GM19099 (cell line): Measurements from ENCODE around the gene PPP6R2.

ENCODE experiments used
- POLR2A ChIP-seq: IDR thresholded peaks from 3 replicates; pipeline ENCODE4 v1.6.1; 2011; ENCODE audit warnings: low read depth; ENCODE audit not compliant: insufficient read length; ENCODE audit errors: extremely low read depth

Gene PPP6R2

GRCh38 chr22:50422961-50423815 lies 80.1 kb downstream of the PPP6R2 start:
- no peak for TF ChIP-seq POLR2A

DNA sequence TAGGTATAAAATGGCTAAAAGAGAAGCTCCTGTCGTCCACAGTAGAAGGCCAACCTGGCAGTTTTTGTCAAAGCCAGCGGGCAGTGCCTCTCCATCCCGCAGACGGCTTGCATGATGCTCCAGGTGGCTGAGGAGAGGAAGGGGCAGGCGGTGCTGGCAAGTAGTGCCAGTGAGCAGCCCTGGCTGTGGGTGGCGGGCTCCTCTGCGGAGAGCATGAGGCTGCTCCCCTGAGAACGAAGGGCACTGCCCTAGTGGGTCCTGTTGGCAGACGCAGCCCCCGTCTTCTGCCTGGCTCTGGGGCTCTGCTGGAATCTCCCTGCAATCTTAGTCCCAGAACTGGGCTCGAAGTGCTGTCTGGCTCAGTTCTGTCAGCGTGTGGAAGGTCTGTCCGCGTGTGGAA lies 80.8 kb downstream of the PPP6R2 start:
- no peak for TF ChIP-seq POLR2A

- no peak for TF ChIP-seq POLR2A
Observed at GRCh38 chr22:50425179-50425916, 82.2 kb downstream of the PPP6R2 start.

DNA sequence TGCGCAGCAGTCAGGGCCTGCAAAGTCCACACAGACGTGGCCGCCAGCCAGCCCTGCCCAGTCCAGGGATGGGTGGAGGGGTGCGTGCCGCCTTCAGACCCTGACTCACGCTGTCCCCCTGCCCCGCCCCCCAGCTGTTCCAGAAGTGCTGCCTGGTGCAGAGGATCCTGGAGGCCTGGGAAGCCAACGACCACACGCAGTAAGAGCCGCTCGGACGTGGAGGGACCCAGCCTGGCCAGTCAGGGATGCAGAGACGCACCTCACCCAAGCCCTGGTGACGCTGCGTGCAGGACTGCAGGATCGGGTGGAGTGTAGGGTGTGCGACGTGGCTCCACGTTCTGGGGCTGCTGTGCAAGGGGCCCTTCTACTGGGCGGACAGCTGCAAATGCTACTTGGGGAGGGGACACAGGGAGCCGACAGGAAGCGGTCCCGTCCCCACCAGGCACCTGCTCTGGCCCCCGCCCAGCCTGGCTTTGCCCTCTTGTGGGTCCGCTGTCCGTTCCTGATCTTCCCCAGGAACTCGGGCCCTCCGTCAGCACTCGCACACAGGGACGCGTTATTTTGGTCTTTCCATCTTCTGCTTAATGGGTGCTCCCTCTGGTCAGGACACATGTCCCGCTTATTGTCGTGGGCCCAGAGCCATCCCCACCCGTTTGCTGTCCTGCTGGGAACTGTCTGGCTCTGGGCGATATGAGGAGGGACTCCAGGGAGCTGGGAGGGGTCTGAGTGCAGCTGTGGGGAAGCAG lies 89.2 kb downstream of the PPP6R2 start:
- TF ChIP-seq POLR2A, result no peak

- no peak for TF ChIP-seq POLR2A
Observed at GRCh38 chr22:50434849-50435248, 91.7 kb downstream of the PPP6R2 start.

DNA sequence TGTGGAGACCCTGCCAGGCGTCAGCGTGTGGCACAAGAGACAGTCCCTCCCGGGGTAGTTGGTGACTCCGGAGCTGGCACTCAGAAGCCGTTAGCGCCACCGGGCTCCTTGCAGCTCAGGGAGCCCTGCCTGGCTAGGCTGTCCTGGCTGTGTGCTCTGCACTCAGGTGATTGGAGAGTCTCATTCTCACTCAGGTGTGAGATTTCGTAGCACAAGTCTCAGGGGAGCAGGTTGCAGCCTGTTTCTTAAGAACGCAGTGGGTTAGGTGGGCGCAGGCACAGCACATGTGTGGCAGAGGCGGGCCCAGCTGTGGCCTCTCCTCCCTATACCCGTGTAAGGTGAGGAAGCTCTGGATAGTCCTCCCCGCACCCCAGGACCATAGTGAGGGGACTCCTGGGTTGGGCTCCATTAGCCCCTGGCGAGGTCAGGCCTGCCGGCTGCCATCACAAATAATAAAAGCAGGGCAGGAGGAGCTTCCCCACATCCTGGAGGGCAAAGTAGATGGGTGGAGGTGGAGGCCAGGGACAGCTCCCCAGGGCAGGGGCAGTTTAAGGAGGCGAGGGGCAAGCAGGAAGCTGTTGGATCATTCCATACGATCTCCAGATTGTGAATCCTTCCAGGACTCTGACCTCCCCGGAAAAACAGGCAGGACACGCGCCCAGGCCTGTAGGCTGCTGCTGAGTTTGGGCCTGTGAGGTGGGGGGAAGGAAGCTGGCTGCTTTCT lies 92.3 kb downstream of the PPP6R2 start:
- TF ChIP-seq POLR2A, result no peak

GRCh38 chr22:50436015-50436830 lies 93.1 kb downstream of the PPP6R2 start:
- no peak for TF ChIP-seq POLR2A

DNA sequence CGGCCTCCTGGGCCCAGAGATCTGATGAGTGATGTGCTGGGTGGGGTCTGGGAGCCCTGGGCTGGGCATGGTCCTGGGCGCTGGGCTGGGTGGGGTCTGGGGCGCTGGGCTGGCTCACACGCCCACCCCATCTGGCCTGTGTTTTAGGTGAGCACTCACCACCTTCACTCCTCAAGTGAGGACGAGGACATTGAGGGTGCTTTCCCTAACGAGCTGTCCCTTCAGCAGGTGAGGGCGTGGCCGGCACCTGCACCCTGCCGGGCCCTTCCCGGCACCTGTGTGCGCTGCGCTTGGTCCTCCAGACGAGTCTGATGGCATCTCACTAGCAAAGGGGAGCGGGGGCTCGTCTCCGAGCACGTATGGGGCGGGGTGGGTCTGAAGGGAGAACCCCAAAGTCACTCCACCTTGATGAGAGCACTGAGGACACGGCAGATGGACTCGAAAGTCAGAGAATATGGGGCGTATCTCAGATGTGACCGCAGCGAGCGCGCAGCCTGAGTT lies 93.8 kb downstream of the PPP6R2 start:
- TF ChIP-seq POLR2A, result no peak

DNA sequence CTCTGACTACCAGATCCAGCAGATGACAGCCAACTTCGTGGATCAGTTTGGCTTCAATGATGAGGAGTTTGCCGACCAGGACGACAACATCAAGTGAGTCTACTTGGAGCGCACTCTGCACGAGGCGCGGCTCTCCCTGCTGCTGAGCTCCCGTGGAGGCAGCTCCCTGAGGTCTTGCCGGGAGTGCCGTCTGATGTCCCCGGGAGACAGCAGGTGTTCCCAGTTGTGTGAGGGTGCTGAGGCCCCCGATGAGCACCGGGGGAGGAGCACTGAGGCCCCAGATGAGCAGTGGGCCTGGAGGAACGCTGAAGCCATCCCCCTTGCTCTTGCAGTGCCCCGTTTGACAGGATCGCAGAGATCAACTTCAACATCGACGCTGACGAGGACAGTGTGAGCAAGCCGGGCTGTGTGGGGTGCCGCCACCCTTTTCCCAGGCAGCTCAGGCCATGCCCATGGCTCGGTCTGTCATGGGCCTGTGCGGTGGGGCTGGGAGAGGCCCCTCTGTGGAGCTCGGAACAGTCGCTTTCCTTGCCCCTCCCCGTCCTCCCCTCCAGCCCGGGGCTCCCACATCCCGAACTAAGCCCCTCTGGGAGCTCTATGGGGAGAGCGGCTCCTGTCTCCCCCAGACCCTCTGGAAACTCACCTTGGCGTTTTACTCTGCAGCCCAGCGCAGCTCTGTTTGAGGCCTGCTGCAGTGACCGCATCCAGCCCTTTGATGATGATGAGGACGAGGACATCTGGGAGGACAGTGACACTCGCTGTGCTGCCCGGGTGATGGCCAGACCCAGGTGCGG lies 94.6 kb downstream of the PPP6R2 start:
- no peak for TF ChIP-seq POLR2A

DNA sequence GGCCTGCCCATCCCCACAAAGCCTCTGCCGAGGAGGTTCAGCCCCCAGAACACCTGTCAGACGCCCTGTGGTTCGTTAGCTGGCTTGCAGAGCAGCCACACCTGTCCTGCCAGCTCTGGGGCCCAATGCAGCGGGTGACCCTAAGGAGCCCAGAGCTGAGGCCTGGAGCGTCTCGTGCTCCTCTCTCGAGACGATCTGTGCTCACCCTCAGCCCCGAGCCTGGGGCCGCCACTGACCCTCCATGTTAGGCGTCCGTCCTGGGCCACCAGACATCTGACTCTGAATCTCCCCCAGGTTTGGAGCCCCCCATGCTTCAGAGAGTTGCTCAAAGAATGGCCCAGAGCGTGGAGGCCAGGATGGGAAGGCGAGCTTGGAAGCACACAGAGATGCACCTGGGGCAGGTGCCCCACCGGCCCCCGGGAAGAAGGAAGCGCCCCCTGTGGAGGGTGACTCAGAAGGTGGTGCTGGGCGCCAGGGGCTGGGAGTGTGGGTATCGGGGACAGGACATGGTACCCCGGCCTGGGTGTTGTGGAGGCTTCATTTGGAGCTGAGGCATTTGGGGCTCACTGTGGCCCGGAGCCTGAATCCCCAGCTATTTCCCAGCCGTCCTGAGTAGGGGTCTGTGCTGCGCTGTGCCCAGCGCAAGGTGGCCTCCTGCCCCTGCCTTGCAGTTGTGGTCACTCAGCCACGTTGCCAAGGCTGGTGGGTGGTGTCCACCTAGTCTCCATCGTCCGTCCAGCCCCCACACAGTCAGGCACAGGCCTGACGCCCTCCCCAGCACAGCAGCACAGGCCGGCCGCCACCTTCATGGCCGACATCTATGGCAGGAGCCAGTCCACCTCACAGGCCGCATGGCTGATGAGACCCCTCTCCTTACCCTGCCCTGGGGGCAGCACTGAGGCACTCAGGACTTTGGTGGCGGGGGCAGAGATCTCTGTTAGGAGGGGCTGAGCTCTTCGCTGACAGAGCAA lies 95.5 kb downstream of the PPP6R2 start:
- TF ChIP-seq POLR2A, result no peak

DNA sequence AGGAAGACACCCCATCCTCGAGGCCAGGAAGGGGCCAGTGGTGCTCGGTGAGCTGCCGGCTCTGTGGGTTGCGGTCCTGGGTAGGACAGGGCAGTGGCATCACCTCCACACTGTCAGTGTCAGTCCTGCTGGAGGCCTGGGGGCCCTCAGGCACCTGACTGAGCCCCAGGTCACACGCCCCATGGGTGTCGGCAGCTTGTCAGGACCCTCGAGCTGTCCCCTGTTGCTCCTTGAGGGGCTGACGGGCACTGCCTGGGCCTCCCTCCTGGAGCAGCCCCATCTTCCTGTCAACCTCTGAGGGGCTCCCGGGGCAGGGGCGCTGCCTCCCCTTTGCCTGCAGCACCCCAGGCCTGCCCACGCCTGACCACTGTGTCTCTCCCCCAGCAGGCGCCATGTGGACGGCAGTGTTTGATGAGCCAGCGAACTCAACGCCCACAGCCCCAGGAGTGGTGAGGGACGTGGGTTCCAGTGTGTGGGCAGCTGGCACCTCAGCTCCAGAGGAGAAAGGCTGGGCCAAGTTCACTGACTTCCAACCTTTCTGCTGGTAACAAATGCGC lies 96.3 kb downstream of the PPP6R2 start:
- no peak for TF ChIP-seq POLR2A
